Panc1 (cell line): ENCODE measurements around the gene SMIM12.

Source experiments
- CTCF ChIP-seq: fragments of 450-650 bp; IDR thresholded peaks from 2 replicates; pipeline ENCODE4 v1.5.1; 2017; ENCODE audit warnings: mild to moderate bottlenecking
- POLR2AphosphoS5 ChIP-seq: IDR thresholded peaks from 2 replicates; pipeline ENCODE4 v1.6.1; 2012; ENCODE audit warnings: mild to moderate bottlenecking, low read depth, low read length, moderate library complexity
- REST ChIP-seq, 2 experiments: IDR thresholded peaks; 2 replicates each; pipeline ENCODE4 v1.6.1; 2011 to 2012; ENCODE audit warnings: low read depth in 2 of 2, control low read depth in 1 of 2, low read length in 1 of 2, mild to moderate bottlenecking in 1 of 2, moderate library complexity in 1 of 2; ENCODE audit not compliant: insufficient read depth in 1 of 2
- SIN3A ChIP-seq: IDR thresholded peaks from 2 replicates; pipeline ENCODE4 v1.6.1; 2012; ENCODE audit warnings: low read depth, mild to moderate bottlenecking, low read length, moderate library complexity, borderline replicate concordance; ENCODE audit not compliant: insufficient read depth

- TF ChIP-seq CTCF = no peak
- no peak for TF ChIP-seq POLR2AphosphoS5
- TF ChIP-seq REST (IDR thresholded peaks at IDR 0.05; ENCODE audit: insufficient read depth in 1 of 2, low read depth in 2 of 2, low read length in 1 of 2) = no peak
- TF ChIP-seq SIN3A = no peak
Observed at GRCh38 chr1:34899471-34899870, 39.9 kb upstream of the SMIM12 start.
